ENCODE data around the gene MED9. TPM values are rescaled to one million over a fixed set of nuclear protein-coding genes. Genes with fewer than 3 reads are reported as not detected.

MED9 gene
- total RNA-seq, 4 donors from 2014 or later = 14.6 to 22.6 (median 17.4) TPM

DNA sequence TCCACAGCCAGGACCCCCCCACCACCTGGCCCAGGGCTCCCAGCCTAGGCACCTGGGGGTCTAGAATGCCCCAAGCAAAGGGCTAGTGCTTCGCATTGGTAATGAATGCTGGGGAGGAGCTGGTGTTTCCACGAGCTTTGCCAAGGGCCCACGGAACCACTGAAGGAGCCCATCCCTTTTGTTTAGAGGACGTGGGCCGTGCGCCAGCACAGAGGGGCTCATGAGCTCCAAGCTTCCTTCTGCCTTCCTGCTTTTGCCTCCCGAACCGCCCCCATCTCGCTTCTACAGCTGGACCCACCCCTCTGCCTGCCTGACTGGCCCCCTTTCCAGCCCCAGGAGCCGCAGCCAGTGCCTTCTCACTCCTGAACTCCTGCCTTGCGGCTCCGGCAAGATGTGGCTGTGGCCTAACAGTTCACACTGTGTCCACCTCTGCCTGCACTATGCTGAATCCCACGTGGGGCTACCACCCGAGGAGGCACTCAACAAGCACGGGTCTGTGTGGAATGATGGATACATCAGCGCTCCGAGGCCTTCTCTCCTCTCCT, 51.2 kb downstream of the MED9 start:
- H3K27me3 ChIP-seq = no peaks in the 10 kb centered on the region
- TF ChIP-seq, protein P1, sequence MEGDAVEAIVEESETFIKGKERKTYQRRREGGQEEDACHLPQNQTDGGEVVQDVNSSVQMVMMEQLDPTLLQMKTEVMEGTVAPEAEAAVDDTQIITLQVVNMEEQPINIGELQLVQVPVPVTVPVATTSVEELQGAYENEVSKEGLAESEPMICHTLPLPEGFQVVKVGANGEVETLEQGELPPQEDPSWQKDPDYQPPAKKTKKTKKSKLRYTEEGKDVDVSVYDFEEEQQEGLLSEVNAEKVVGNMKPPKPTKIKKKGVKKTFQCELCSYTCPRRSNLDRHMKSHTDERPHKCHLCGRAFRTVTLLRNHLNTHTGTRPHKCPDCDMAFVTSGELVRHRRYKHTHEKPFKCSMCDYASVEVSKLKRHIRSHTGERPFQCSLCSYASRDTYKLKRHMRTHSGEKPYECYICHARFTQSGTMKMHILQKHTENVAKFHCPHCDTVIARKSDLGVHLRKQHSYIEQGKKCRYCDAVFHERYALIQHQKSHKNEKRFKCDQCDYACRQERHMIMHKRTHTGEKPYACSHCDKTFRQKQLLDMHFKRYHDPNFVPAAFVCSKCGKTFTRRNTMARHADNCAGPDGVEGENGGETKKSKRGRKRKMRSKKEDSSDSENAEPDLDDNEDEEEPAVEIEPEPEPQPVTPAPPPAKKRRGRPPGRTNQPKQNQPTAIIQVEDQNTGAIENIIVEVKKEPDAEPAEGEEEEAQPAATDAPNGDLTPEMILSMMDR (IDR thresholded peaks at IDR 0.05) = no peak
- TF ChIP-seq POLR2A (IDR thresholded peaks at IDR 0.05) (no peak), EP300 (IDR thresholded peaks at IDR 0.05) (no peak), POLR2AphosphoS5 (IDR thresholded peaks at IDR 0.05) (no peak)
- H3K4me1 ChIP-seq = no peaks in the 10 kb centered on the region
- no peak overlapping the region for H3K27ac ChIP-seq
- H3K36me3 ChIP-seq = no peaks in the 10 kb centered on the region
- H3K4me3 ChIP-seq = no peak overlapping the region
- DNase-seq (ENCODE audit: low spot score in 2 of 2) = no peak
- no peaks in the 10 kb centered on the region for H3K9me3 ChIP-seq
- WGBS = 89% methylated on average over 14 of the region's 17 CpGs

DNA sequence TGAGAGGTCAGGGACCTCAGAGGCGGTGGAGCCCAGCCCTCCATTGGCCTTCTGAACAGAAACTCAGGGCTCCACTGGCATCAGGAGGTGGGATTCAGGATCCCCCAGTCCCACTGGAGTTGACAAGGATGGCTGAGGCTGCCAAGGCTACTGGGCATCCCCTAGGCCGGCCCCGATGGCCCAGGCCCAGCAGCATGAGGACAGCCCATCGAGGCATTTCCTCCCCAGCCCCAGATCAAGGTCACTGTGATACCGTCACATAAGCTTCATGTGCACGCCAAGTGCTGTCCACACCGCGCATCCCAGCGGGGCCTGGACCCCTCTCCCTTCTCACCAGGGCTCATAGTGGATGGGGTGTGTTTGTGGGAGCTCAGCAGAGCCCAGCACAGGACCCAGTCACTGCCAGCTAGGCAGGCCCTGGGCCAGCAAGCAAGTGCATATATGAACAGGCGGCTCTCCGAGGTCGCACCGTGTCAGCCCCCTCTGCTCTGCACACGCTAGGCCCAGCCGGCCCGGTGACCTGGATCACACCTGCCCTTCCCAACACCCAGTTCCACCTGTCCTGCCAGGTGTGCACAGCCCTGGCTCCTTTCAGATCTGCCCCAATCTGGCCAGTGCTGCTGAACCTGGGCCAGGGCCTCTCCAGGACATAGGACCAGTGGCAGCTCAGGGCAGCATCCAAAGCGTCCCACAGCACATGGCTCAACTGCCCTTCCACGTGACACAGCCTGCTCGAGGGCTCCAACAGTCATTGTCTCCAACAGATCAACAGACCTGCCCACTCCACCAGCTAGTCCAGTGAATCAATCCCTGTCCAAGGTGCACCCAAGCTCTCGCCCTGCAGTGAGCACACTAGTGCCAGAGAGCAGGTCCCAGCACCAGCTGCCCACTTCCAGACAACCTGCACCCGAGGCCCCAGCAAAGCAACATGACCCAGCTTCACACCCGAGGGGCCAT, 52.2 kb downstream of the MED9 start:
- TF ChIP-seq POLR2AphosphoS5 (IDR thresholded peaks at IDR 0.05) (no peak), POLR2A (IDR thresholded peaks at IDR 0.05) (no peak), EP300 (IDR thresholded peaks at IDR 0.05) (no peak)
- TF ChIP-seq, protein P1 (IDR thresholded peaks at IDR 0.05) = no peak
- Histone ChIP-seq H3K36me3 (no peaks in the 10 kb centered on the region), H3K4me1 (no peaks in the 10 kb centered on the region), H3K27ac (no peak overlapping the region), H3K9me3 (no peaks in the 10 kb centered on the region), H3K27me3 (no peaks in the 10 kb centered on the region), H3K4me3 (no peak overlapping the region)
- no peak for DNase-seq (ENCODE audit: low spot score in 2 of 2)
- 76% methylated on average over 13 of the region's 22 CpGs for WGBS

DNA sequence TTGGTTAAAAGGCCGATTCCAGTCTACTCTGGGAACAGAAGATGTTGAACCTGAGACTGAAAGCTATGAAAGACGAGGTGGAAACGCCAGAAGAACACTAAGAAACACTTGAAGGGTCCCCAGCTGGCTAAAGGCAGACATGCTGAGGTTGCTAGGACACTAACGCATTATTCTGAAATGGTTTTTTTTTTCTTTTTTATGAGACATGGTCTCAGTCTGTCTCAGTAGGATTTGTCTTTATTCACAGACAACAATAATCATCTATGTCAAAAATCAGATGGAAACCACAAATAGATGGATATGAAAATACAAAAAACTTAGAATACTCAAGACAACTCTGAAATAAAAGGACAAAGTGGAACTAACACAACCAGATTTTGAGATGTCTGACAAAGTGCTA, 54.4 kb downstream of the MED9 start:
- Histone ChIP-seq H3K4me3 (no peak overlapping the region), H3K9me3 (no peaks in the 10 kb centered on the region), H3K27ac (no peak overlapping the region), H3K4me1 (no peaks in the 10 kb centered on the region), H3K27me3 (no peaks in the 10 kb centered on the region), H3K36me3 (no peaks in the 10 kb centered on the region)
- no peak for DNase-seq (ENCODE audit: low spot score in 2 of 2)
- 91% methylated on average over 4 of the region's 4 CpGs for WGBS
- no peak for TF ChIP-seq EP300 (IDR thresholded peaks at IDR 0.05)

DNA sequence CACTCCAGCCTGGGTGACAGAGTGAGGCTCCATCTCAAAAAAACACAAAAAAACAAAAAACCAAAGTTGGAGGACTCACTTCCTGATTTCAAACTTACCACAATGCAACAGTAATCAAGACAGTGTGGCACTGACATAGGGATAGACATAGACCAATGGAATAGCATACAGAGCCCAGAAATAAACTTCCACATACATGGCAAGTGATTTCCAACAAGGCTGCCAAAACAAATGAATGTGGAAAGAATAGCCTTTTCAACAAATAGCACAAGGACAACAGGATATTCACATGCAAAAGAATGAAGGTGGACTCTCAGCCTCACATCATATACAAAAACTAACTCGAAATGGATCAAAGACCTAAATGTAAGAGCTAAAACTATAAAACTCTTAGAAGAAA, 56.2 kb downstream of the MED9 start:
- no peak for DNase-seq (ENCODE audit: low spot score in 2 of 2)
- Histone ChIP-seq H3K36me3 (no peaks in the 10 kb centered on the region), H3K27ac (no peak overlapping the region), H3K27me3 (no peaks in the 10 kb centered on the region), H3K4me1 (no peaks in the 10 kb centered on the region), H3K4me3 (no peak overlapping the region), H3K9me3 (no peaks in the 10 kb centered on the region)
- TF ChIP-seq, protein P1 (IDR thresholded peaks at IDR 0.05) = no peak
- no peak for TF ChIP-seq POLR2AphosphoS5 (IDR thresholded peaks at IDR 0.05)
- no peak for TF ChIP-seq POLR2A (IDR thresholded peaks at IDR 0.05)
- no peak for TF ChIP-seq EP300 (IDR thresholded peaks at IDR 0.05)
- 89% methylated on average over 1 of the region's 1 CpG for WGBS

DNA sequence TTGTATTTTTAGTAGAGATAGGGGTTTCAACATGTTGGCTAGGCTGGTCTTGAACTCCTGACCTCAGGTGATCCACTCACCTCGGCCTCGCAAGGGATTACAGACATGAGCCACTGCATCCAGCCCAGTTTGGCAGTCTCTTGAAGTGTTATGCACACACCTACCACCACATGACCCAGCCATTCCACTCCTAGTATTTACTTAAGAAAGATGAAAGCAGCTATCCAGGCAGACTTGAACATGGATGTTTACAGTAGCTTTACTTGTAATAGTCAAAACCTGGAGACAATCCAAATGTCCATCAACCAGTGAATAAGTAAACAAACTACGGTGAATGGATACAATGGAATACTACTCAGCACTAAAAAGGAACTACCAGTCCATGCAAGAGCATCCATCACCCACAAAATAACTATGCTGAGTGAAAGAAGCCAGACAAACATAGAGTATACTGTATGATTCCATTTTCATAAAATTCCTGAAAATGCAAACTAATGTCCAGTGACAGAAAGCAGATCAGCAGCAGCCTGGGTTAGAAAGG, 57.2 kb downstream of the MED9 start:
- DNase-seq (ENCODE audit: low spot score in 2 of 2) = no peak
- Histone ChIP-seq H3K4me3 (no peak overlapping the region), H3K9me3 (no peaks in the 10 kb centered on the region), H3K27me3 (no peaks in the 10 kb centered on the region), H3K4me1 (no peaks in the 10 kb centered on the region), H3K27ac (no peak overlapping the region), H3K36me3 (no peaks in the 10 kb centered on the region)
- WGBS = 86% methylated on average over 3 of the region's 3 CpGs
- TF ChIP-seq EP300 (IDR thresholded peaks at IDR 0.05) = no peak
- no peak for TF ChIP-seq POLR2A (IDR thresholded peaks at IDR 0.05)
- TF ChIP-seq, protein P1 (IDR thresholded peaks at IDR 0.05) = no peak
- no peak for TF ChIP-seq POLR2AphosphoS5 (IDR thresholded peaks at IDR 0.05)

Data from suprapubic skin (tissue), 4 donors.